ENCODE results near the gene COL26A1.

Gene COL26A1

DNA sequence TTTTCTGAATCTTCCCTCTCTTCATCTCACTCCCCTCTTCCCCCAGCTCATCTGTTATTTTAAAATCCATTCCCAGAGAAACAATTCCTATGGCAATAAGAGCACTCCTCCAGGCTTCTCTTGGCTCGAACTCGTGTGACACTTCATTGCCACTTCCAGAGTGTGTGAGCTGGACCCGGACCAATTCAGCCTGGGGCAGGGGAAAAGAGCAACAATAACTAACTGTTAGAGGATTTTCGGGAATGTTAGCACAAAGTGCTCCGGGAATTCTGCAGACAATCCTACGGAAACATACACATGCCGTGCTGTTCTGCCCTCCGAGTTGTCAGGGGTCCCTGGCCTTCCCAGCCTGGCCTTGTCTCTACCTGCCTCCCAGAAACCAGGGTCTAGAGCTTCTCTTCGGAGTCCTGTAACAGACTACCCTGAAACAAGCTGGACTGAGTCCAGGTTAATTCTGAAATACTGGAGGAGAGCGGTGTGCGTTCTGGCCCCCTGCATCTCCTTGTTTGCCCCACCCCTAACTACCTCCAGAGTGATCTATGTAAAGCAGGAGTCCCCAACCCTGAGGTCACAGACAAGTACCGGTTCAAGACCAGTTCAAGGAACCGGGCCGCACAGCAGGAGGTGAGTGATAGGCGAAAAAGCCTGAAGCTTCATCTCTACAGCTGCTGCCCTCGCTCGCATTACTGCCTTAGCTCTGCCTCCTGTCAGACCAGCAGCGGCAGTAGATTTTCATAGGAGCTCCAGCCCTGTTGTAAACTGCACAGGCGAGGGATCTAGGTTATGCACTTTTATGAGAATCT lies 11.3 kb downstream of the COL26A1 start:
- DNase-seq (ENCODE audit: low read depth) = no peak

DNA sequence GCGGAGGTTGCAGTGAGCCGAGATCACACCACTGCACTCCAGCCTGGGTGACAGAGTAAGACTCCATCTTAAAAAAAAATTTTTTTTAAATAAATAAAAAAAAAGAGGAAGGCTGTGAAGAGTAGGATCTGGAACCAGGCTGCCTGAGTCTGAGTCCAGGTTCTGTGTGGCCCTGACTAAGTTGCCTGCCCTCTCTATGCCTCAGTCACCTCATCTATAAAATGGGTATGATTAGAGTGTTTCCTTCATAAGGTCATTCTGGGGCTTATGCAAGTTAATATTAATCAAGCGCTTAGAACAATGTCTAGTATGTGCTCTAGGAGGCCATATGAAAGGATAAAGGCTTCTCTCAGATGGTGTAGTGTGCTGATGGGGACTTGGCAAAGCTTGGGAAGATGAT lies 12.3 kb downstream of the COL26A1 start:
- no peak for DNase-seq (ENCODE audit: low read depth)

DNA sequence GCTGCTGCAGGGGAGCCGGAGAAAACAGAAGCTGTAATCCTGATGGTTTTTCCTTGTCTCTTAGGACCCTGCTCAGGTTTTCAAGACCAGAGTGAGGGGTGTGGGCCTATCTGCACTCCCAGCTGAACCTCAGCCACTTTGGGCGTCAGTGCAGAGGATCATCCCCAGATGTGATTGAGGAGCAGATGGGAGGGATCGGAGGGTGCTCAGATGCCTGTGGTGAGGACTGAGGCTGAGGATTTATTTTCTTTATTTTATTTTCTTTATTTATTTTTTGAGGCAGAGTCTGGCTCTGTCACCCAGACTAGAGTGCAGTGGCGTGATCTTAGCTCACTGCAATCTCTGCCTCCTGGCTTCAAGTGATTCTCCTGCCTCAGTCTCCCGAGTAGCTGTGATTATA lies 13.9 kb downstream of the COL26A1 start:
- no peak for DNase-seq (ENCODE audit: low read depth)

DNA sequence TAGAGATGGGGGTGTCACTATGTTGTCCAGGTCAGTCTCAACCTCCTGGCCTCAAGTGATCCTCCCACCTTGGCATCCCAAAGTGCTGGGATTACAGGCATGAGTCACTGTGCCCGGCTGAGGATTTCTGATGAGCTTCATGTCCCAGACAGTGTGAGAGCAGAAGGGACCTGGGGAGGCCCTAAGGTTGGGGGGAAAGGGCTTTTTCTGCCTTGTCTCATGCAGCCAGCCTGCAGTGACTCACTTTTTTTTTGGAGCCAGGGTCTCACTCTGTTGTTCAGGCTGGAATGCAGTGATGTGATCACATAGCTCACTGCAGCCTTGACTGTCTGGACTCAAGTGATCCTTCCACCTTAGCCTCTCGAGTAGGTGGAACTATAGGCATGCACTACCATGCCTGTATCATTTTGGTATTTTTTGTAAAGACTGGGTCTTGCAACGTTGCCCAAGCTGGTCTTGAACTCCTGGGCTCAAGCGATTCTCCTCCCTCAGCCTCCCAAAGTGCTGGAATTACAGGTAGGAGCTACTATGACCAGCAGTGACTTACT lies 14.6 kb downstream of the COL26A1 start:
- no peak for DNase-seq (ENCODE audit: low read depth)

DNA sequence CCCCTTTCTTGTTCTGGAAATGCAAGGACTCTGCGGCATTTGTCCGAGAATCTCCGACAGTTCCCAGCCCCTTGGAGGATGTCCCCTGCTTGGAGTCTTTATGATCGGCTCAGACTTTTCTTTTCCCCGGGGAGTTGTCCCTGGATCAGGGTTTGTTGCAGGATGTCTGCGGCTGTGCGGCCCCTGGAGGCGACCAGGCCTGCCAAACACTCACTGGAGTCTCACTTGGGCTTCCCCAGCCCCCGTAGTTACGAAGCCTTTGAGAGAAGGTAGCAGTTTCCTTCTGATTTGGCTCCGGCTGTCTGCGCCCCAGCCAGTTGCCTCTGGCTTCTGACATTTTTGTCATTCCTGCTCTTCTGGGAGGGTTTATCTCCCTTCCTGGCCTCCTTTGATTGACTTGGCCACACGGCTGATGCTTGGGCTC lies 16.1 kb downstream of the COL26A1 start:
- DNase-seq (ENCODE audit: low read depth) = no peak

GRCh38 chr7:101379302-101379701 lies 16.6 kb downstream of the COL26A1 start:
- DNase-seq (ENCODE audit: low read depth) = no peak

- no peak for DNase-seq (ENCODE audit: low read depth)
Observed at GRCh38 chr7:101381549-101382111, 19.0 kb downstream of the COL26A1 start.

DNA sequence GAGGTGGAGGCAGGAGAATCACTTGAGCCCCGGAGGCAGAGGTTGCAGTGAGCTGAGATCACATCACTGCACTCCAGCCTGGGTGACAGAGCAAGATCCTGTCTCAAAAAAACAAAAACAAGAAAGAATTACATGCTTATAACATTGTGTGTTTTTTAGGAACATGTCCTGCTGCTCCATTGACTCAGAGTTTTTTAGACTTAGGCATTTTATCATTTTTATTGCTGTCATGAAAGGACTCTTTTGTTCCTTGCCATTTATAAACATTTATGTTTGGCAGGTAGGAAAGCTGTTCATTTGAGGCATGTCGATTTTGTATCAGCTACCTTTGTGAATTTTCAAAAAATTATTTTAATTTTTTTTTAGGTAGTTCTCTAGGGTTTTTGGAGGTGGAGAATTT lies 20.3 kb downstream of the COL26A1 start:
- no peak for DNase-seq (ENCODE audit: low read depth)

DNA sequence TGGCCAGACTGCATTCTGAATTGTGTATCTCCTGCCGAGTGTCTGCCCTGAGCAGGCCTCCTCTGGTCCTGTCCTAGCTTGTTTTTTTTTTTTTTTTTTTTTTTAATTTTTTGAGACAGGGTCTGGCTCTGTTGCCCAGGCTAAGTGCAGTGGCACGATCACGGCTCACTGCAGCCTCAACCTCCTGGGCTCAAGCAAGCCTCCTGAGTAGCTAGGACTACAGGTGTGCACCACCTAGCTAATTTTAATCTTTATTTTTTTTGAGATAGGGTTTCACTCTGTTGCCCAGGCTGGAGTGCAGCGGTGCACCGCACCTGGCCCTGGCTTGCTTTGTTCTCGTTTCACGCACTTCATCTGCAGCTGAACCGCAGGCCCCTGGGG lies 23.5 kb downstream of the COL26A1 start:
- no peak for DNase-seq (ENCODE audit: low read depth)

DNA sequence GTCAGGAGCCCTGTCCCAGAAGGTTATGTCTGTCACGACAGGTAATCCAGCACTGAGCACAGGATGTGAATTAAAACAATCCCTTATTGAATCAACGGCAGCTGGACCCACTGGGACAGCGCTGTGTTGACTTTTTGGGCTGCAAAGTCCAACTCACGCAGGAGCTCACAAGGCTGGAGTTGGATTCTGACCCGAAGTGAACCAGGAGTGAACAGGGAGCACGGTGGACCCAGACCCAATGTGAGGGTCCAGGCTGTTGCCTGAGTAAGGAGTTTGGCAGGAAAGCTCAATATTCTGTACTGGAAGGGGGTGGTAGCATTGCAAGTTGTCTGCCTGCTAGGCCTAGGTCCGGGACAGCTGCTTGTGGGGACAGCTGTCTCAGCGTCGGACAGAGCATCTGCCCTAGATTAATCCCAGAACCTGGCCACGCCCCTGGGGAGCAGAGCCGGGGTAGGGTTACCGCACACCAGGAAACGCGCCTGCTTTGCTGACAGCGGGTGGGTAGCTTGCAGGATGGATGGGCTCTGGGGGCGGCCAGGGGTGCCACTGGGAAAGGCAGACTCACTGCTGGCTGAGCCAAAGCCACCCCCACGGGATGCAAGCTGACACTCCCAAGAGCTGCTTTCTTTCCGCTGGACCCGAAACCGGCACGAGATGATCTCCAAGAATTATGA lies 24.0 kb downstream of the COL26A1 start:
- DNase-seq (ENCODE audit: low read depth) = no peak

DNA sequence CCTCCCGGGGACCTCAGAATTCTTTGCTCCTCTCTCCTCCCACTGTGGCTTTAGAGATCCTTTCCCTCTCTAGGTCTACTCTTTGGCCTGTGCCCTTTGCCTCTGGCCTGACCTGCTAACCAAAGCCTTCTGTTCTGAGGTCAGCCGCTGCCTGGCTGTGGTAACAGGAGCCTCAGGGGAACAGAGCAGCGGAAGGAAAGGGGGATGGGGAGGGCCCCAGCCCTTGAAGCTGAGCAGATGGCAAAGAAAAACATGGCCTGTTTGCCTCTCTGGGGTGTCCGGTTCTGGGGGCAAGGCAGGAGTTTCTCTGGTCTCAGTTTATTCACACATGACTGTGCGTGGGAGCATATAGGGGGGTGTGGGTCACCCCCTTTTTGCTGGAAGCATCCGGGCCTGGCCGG lies 28.2 kb downstream of the COL26A1 start:
- DNase-seq (ENCODE audit: low read depth) = peak; percentile 74

DNA sequence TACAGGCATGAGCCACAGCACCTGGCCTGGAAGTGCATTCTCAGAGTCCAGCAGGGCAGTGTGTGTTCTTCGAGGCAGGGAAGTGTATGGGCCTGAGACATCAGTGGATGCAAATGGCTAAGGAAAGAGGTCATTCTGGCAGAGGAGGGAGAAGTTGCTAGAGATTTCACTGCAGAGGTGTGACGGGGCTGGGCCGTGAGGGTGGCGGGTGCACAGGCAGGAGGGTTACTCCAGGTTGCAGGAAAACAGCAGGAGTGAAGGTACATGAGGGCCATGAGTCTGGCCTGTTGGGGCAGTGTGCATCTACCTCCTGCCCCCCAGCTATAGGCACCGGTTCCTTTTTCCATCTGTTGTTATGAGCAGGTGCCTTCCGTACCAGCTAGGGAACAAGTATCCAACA lies 29.3 kb downstream of the COL26A1 start:
- no peak for DNase-seq (ENCODE audit: low read depth)

DNA sequence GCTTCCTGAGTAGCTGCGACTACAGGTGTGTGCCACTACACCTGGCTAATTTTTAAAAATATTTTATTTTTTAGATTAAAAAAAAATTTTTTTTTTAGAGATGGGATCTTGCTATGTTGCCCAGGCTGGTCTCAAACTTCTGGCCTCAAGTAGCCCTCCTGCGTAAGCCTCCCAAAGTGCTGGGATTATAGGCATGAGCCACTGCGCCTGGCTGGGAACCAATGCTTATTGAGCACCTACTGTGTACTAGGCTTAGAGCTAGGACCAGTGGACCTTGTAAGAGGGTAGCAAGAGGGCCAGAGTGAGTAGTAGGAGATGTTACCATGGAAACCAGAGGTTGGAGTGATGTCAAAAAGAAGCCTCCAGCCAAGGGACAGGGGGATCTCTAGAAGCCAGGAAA lies 31.2 kb downstream of the COL26A1 start:
- no peak for DNase-seq (ENCODE audit: low read depth)

DNA sequence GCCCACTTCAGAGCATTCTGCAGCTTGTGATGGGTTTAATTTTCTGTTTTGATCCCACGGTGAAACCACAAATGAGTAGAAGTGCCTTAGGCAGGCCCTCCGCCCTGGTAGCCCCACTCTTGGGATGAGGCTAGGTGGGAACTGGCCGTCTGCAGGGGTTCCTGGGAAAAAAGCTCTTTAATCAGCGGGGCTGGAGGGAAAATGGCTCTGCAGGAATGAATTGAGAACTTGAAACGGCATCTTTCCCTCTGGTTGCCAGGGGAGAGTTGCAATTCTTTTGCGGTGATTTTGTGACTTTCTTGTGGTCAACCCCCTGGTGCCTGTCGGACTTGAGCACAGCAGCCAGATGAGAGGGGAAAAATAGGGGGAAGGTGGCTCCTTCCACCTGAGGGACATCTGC lies 32.7 kb downstream of the COL26A1 start:
- DNase-seq (ENCODE audit: low read depth) = no peak

GRCh38 chr7:101397243-101397642 lies 34.6 kb downstream of the COL26A1 start:
- no peak for DNase-seq (ENCODE audit: low read depth)

DNA sequence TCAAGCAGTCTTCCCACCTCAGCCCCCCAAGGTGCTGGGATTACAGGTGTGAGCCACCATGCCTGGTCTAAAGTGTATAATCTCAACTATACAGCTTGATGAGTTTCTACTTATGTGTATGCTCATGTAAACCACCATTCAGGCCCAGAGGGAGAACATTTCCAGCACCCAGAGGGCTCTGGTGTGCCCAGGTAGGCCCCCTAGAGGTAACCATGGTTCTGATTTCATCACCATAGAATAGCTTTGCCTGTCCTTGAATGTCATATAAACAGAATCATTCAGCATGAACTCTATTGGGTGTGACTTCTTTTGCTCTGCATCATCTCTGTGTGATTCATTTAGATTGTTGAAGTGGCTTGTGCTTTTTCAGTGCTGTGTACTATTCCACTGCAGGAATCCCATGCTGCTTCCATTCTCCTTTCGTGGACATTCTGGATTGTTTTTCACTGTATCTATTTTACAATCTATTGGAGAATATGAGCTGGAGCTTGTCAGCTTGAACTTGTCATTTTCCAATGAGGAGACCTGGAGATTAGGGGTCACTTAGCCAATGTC lies 35.2 kb downstream of the COL26A1 start:
- no peak for DNase-seq (ENCODE audit: low read depth)

DNA sequence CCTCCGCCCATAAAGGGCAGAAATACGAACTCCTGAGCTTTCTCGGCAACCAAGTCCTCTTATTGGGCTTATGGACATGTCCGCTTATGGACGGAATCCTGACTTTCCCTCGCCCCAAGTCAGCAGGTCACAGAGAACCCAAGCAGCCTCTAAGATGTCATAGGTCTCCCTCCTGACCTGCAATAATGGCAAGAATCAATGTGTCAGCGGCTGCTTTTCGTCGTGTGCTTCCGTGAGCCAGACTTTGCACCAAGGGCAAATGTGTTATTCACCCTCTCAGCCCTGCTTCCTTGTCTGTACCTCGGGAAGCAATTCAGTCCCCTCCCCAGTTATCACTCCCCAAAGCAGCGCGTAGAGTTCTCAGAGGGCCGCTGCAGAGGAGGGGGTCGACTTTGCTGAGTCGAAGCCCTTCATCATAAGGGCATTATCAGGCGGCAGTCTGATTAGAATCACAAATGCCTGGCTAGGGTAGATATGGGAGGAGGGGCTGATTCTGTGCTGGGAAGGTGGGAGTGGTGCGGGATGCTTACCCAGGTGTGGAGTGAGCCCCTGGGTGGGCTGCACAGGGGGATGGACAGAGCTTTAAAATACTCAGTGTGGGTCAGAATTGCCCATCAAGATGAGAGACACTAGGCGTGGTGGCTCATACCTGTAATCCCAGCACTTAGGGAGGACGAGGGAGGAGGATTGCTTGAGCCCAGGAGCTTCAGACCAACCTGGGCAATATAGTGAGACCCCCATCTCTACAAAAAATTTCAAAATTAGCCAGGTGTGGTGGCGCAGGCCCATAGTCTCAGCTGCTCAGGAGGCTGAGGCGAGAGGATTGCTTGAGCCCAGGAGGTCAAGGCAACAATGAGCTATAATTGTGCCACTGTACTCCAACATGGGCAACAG lies 36.0 kb downstream of the COL26A1 start:
- no peak for DNase-seq (ENCODE audit: low read depth)

DNA sequence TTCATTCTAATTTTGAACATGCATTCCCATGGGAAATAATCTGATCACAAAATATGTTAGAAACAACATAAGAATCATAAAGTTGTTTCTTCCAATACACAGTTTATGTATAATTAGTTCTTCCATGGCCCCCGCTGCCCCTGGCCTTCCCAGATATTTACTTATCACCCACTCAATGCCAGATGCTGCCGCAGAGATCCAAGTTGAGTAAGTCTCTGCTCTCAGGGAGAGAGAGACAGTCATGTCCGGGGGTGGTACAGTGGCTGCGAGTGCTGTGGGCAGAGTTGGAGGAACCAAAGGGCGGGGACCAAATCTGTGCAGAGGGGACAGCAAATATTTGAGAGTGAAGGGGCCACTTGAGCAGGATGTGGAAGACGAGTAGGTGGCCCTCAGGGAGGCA lies 37.1 kb downstream of the COL26A1 start:
- DNase-seq (ENCODE audit: low read depth) = no peak

- DNase-seq (ENCODE audit: low read depth) = no peak
Observed at GRCh38 chr7:101400751-101401150, 38.1 kb downstream of the COL26A1 start.

GRCh38 chr7:101401390-101402080 lies 38.9 kb downstream of the COL26A1 start:
- DNase-seq (ENCODE audit: low read depth) = no peak

DNA sequence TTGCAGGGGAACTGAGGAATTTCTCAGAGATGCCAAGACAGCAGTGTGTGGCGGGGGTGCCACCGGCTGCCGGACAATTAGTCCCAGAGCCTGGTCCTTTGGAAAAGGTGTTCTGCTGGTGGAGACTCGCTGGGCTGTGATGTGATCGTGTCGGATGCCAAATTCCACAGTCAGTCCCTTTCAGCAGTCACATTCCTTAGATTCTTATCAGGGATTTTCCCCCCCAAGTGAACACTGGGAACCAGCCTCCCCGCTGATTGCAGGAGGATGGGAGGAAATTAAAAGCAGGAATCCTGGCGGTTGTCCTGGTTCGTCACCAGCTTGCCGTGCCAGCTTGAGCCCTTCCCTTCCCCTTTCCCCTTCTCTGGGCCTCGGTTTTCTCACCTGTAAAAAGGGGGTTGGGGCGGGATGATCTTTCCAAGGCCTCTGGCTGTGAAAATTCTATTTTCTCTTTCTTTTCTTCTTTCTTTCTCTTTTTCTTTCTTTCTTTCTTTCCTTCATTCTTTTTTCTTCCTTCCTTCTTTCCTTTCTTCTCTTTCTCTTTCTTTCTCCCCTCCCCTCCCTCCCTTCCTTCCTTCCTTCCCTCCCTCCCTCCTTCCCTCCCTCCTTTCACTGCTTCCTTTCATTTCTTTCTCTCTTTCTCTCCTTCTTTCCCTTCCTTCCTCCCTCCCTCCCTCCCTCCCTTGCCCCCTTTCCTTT lies 39.6 kb downstream of the COL26A1 start:
- no peak for DNase-seq (ENCODE audit: low read depth)

Data from CMK (cell line).